Peyer's patch (tissue), 4 donors: ENCODE data around the gene C7orf33. TPM values are rescaled to one million over a fixed set of nuclear protein-coding genes. Genes with fewer than 3 reads are reported as not detected.

Experiments
- DNase-seq, 3 donors: peaks; one replicate each; pipeline ENCODE4 v3.0.0-alpha.2; 2017 to 2019
- H3K27ac ChIP-seq, 4 donors: fragments of 200-600 bp; sonication (generic); one replicate each; pipeline ENCODE4 v1.5.1; 2016 to 2019
- H3K27me3 ChIP-seq, 2 donors: fragments of 200-600 bp; sonication (generic); one replicate each; pipeline ENCODE4 v1.5.1; 2019
- H3K36me3 ChIP-seq, 3 donors: fragments of 200-600 bp; sonication (generic); one replicate each; pipeline ENCODE4 v1.5.1; 2016 to 2019
- H3K4me1 ChIP-seq, 4 donors: fragments of 200-600 bp; sonication (generic); one replicate each; pipeline ENCODE4 v1.5.1; 2016 to 2019
- H3K4me3 ChIP-seq, 4 donors: fragments of 200-600 bp; sonication (generic); 1 replicate in 3 of 4; 2 replicates in 1 of 4; pipeline ENCODE4 v1.5.1; 2016 to 2019; ENCODE audit warnings: mild to moderate bottlenecking in 1 of 4
- H3K9me3 ChIP-seq, 4 donors: fragments of 200-600 bp; sonication (generic); one replicate each; pipeline ENCODE4 v1.5.1; 2016 to 2019; ENCODE audit warnings: mild to moderate bottlenecking in 1 of 4
- CTCF ChIP-seq, 6 experiments: fragments of 450-650 bp in 4 of 6; fragments of 200-600 bp in 2 of 6; sonication (generic) in 1 of 6; IDR thresholded peaks; one replicate each; pipeline ENCODE4 v1.5.1; 2017 to 2019; ENCODE audit warnings: antibody characterized with exemption in 6 of 6, mild to moderate bottlenecking in 3 of 6, moderate library complexity in 1 of 6
- POLR2A ChIP-seq, 2 donors: fragments of 450-650 bp; IDR thresholded peaks; one replicate each; pipeline ENCODE4 v1.5.1; 2017; ENCODE audit warnings: antibody characterized with exemption in 2 of 2, mild to moderate bottlenecking in 2 of 2, moderate library complexity in 2 of 2
- total RNA-seq, 4 donors: library from RNA; depleted of rRNA; stranded (reverse); fragments of >200 nt; gene quantifications; one replicate each; pipeline ENCODE4 v1.1.0, GENCODE V29; 2016

C7orf33 gene
- total RNA-seq, 4 donors from 2014 or later, result not detected

GRCh38 chr7:148623586-148624282 is 33.2 kb downstream of the C7orf33 start:
- Histone ChIP-seq H3K9me3 (no peaks in the 10 kb centered on the region), H3K27ac (no peak overlapping the region), H3K4me1 (no peaks in the 10 kb centered on the region), H3K27me3 (no peaks in the 10 kb centered on the region), H3K4me3 (no peak overlapping the region), H3K36me3 (no peaks in the 10 kb centered on the region)
- DNase-seq, result no peak
- no peak for TF ChIP-seq POLR2A (IDR thresholded peaks at IDR 0.05)
- no peak for TF ChIP-seq CTCF (IDR thresholded peaks at IDR 0.05)

- no peak for DNase-seq
- TF ChIP-seq CTCF (IDR thresholded peaks at IDR 0.05) (no peak), POLR2A (IDR thresholded peaks at IDR 0.05) (no peak)
- Histone ChIP-seq H3K9me3 (no peaks in the 10 kb centered on the region), H3K27ac (no peak overlapping the region), H3K27me3 (no peaks in the 10 kb centered on the region), H3K4me3 (no peak overlapping the region), H3K36me3 (no peaks in the 10 kb centered on the region), H3K4me1 (no peaks in the 10 kb centered on the region)
Observed at GRCh38 chr7:148624735-148625134, 34.2 kb downstream of the C7orf33 start.

- H3K9me3 ChIP-seq, result no peaks in the 10 kb centered on the region
- H3K4me3 ChIP-seq, result no peak overlapping the region
- H3K27me3 ChIP-seq, result no peaks in the 10 kb centered on the region
- H3K4me1 ChIP-seq, result no peaks in the 10 kb centered on the region
- TF ChIP-seq CTCF (IDR thresholded peaks at IDR 0.05) (no peak), POLR2A (IDR thresholded peaks at IDR 0.05) (no peak)
- DNase-seq, result no peak
- no peaks in the 10 kb centered on the region for H3K36me3 ChIP-seq
- H3K27ac ChIP-seq, result no peak overlapping the region
Observed at GRCh38 chr7:148625342-148625741, 34.8 kb downstream of the C7orf33 start.

- no peak for TF ChIP-seq POLR2A (IDR thresholded peaks at IDR 0.05)
- TF ChIP-seq CTCF (IDR thresholded peaks at IDR 0.05), result no peak
- no peaks in the 10 kb centered on the region for H3K4me1 ChIP-seq
Observed at GRCh38 chr7:148626828-148627227, 36.3 kb downstream of the C7orf33 start.

GRCh38 chr7:148628011-148628410 is 37.4 kb downstream of the C7orf33 start:
- H3K4me3 ChIP-seq, result no peak overlapping the region
- no peaks in the 10 kb centered on the region for H3K27me3 ChIP-seq
- no peaks in the 10 kb centered on the region for H3K4me1 ChIP-seq
- no peaks in the 10 kb centered on the region for H3K36me3 ChIP-seq
- no peak for TF ChIP-seq POLR2A (IDR thresholded peaks at IDR 0.05)
- no peak for TF ChIP-seq CTCF (IDR thresholded peaks at IDR 0.05)
- no peaks in the 10 kb centered on the region for H3K9me3 ChIP-seq
- H3K27ac ChIP-seq, result no peak overlapping the region
- no peak for DNase-seq

More at GRCh38 chr7:148626828-148627227, 36.3 kb downstream of the C7orf33 start:
- no peak overlapping the region for H3K27ac ChIP-seq
- no peak for DNase-seq
- no peaks in the 10 kb centered on the region for H3K27me3 ChIP-seq
- no peaks in the 10 kb centered on the region for H3K9me3 ChIP-seq
- no peaks in the 10 kb centered on the region for H3K36me3 ChIP-seq
- H3K4me3 ChIP-seq, result no peak overlapping the region
